Activated T-helper 2 cell treated with anti-CD3 and anti-CD28 coated beads, Interferon-gamma antibody, Interleukin-2, Interleukin-4, amounts not matched to agents 10 μg/mL and 5 μg/mL and 100 μg/mL, durations not matched to agents 14 hours and 24 hours and 36 hours (primary cell): ENCODE measurements around the gene AP3D1. TPM values are rescaled to one million over a fixed set of nuclear protein-coding genes. Genes with fewer than 3 reads are reported as not detected.
A peak's percentile ranks its signal among the peaks of the same experiment; 100 is the strongest.
"Not testable (repeated sequence)": the region's sequence is repeated elsewhere in the genome, so short reads cannot be mapped to it uniquely, and the experiment has no call there.

ENCODE experiments used
- DNase-seq: peaks from one replicate; pipeline ENCODE4 v3.0.0; 2021; ENCODE audit warnings: low spot score
- H3K27ac Mint-ChIP-seq: one replicate; pipeline ENCODE4 v1.8.0; 2021; ENCODE audit warnings: mixed read lengths
- H3K27me3 Mint-ChIP-seq: one replicate; pipeline ENCODE4 v1.8.0; 2021; ENCODE audit warnings: low read depth, mixed read lengths
- H3K36me3 Mint-ChIP-seq: one replicate; pipeline ENCODE4 v1.8.0; 2021; ENCODE audit warnings: low read depth, mixed read lengths
- H3K4me1 Mint-ChIP-seq: one replicate; pipeline ENCODE4 v1.8.0; 2021; ENCODE audit warnings: low read depth, mixed read lengths
- H3K4me3 Mint-ChIP-seq: one replicate; pipeline ENCODE4 v1.8.0; 2021; ENCODE audit warnings: low read depth, mild to moderate bottlenecking, moderate library complexity, mixed read lengths
- H3K9me3 Mint-ChIP-seq: one replicate; pipeline ENCODE4 v1.8.0; 2021; ENCODE audit warnings: mixed read lengths
- intact Hi-C: fragments of 100-400 bp; cut with micrococcal nuclease; formaldehyde crosslinking; loops from one replicate; pipeline ENCODE4 v1.15.1; 2023
- total RNA-seq: library from RNA; stranded (reverse); gene quantifications from 2 replicates; pipeline ENCODE4 v1.2.3, GENCODE V29; 2022

The AP3D1 gene
- total RNA-seq, 1 donor from 2014 or later, result 101 TPM

- DNase-seq, result no peak
- intact Hi-C loops, result no loop called here
- H3K27me3 Mint-ChIP-seq, result no peaks in the 10 kb centered on the region
- H3K9me3 Mint-ChIP-seq, result peaks cover 13% of the 10 kb centered on the region
- H3K27ac Mint-ChIP-seq, result no peak overlapping the region
- peaks cover 1% of the 10 kb centered on the region for H3K4me1 Mint-ChIP-seq
- peaks cover 48% of the 10 kb centered on the region for H3K36me3 Mint-ChIP-seq
- H3K4me3 Mint-ChIP-seq, result no peak overlapping the region
Observed at GRCh38 chr19:2100719-2101061, 50.7 kb downstream of the AP3D1 start.

GRCh38 chr19:2099937-2100718 lies 51.2 kb downstream of the AP3D1 start:
- Mint-ChIP-seq H3K36me3 (peaks cover 45% of the 10 kb centered on the region), H3K4me1 (peaks cover 1% of the 10 kb centered on the region), H3K4me3 (no peak overlapping the region), H3K9me3 (peaks cover 8% of the 10 kb centered on the region), H3K27ac (no peak overlapping the region), H3K27me3 (no peaks in the 10 kb centered on the region)
- intact Hi-C loops, result loop anchor here (5.0 kb wide), 3 partner anchors 38 to 203 kb away; no protein-coding TSS in a partner anchor
- no peak for DNase-seq

- no peak overlapping the region for H3K4me3 Mint-ChIP-seq
- peaks cover 42% of the 10 kb centered on the region for H3K36me3 Mint-ChIP-seq
- intact Hi-C loops, result loop anchor here (5.0 kb wide), 3 partner anchors 37 to 202 kb away; no protein-coding TSS in a partner anchor
- no peak overlapping the region for H3K27ac Mint-ChIP-seq
- peaks cover 7% of the 10 kb centered on the region for H3K4me1 Mint-ChIP-seq
- H3K27me3 Mint-ChIP-seq, result no peaks in the 10 kb centered on the region
- no peak for DNase-seq
- H3K9me3 Mint-ChIP-seq, result peaks cover under 1% of the 10 kb centered on the region
Observed at GRCh38 chr19:2099054-2099501, 52.3 kb downstream of the AP3D1 start.

GRCh38 chr19:2097886-2098327 lies 53.5 kb downstream of the AP3D1 start:
- Mint-ChIP-seq H3K9me3 (no peaks in the 10 kb centered on the region), H3K27me3 (no peaks in the 10 kb centered on the region), H3K4me1 (peaks cover 13% of the 10 kb centered on the region), H3K4me3 (peak overlapping the region; percentile 84), H3K27ac (no peak overlapping the region), H3K36me3 (peaks cover 40% of the 10 kb centered on the region)
- intact Hi-C loops, result loop anchor here (2.0 to 5.0 kb wide), 4 partner anchors 36 to 201 kb away; partner anchors contain the start of gene AP3D1
- DNase-seq, result no peak

GRCh38 chr19:2097203-2097885 lies 54.0 kb downstream of the AP3D1 start:
- intact Hi-C loops, result loop anchor here (2.0 to 5.0 kb wide), 4 partner anchors 35 to 200 kb away; partner anchors contain the start of gene AP3D1
- Mint-ChIP-seq H3K4me1 (peaks cover 15% of the 10 kb centered on the region), H3K27me3 (no peaks in the 10 kb centered on the region), H3K4me3 (peak overlapping the region; percentile 84), H3K27ac (peak overlapping the region; percentile 84), H3K9me3 (no peaks in the 10 kb centered on the region), H3K36me3 (peaks cover 44% of the 10 kb centered on the region)
- DNase-seq, result peak; percentile 36

GRCh38 chr19:2096480-2097202 lies 54.7 kb downstream of the AP3D1 start, which contains the start of gene IZUMO4:
Gene IZUMO4, plus strand, starts transcription at chr19:2096915. Its CDS starts 31 bp downstream, at chr19:2096946.
- H3K4me3 Mint-ChIP-seq, result peak within 1 kb of the TSS; percentile 97

GRCh38 chr19:2096034-2096479 lies 55.3 kb downstream of the AP3D1 start, which contains the start of gene MOB3A:
Gene MOB3A, minus strand, starts transcription at chr19:2096326. Its CDS starts 17,766 bp downstream, at chr19:2078560.
- intact Hi-C loops, result loop anchor here (1.0 to 5.0 kb wide), 5 partner anchors 11 to 199 kb away; partner anchors contain the start of gene AP3D1
- Mint-ChIP-seq H3K27ac (peak within 1 kb of the TSS; percentile 92), H3K27me3 (no peaks in the 10 kb centered on the region), H3K36me3 (peaks cover 44% of the 10 kb centered on the region), H3K9me3 (no peaks in the 10 kb centered on the region), H3K4me1 (peaks cover 16% of the 10 kb centered on the region), H3K4me3 (peak within 1 kb of the TSS; percentile 97)
- peak; percentile 89 for DNase-seq

More at GRCh38 chr19:2096480-2097202, 54.7 kb downstream of the AP3D1 start, which contains the start of gene IZUMO4:
- H3K36me3 Mint-ChIP-seq, result peaks cover 45% of the 10 kb centered on the region
- H3K9me3 Mint-ChIP-seq, result no peaks in the 10 kb centered on the region
- intact Hi-C loops, result loop anchor here (1.0 to 5.0 kb wide), 5 partner anchors 11 to 199 kb away; partner anchors contain the start of gene AP3D1
- peak within 1 kb of the TSS; percentile 84 for H3K27ac Mint-ChIP-seq
- peaks cover 15% of the 10 kb centered on the region for H3K4me1 Mint-ChIP-seq
- DNase-seq, result peak; percentile 98
- no peaks in the 10 kb centered on the region for H3K27me3 Mint-ChIP-seq

- H3K4me3 Mint-ChIP-seq, H3K27me3 Mint-ChIP-seq, DNase-seq, H3K9me3 Mint-ChIP-seq: not testable (repeated sequence)
- intact Hi-C loops, result loop anchor here (5.0 kb wide), 1 partner anchor 40 kb away; the partner anchor contains the start of gene MKNK2
- H3K36me3 Mint-ChIP-seq, result peaks cover 54% of the 10 kb centered on the region
- H3K27ac Mint-ChIP-seq, result peak overlapping the region; percentile 46
- H3K4me1 Mint-ChIP-seq, result peaks cover 53% of the 10 kb centered on the region
Observed at GRCh38 chr19:2091926-2092525, 59.3 kb downstream of the AP3D1 start.

- H3K4me3 Mint-ChIP-seq, result peak overlapping the region; percentile 75
- H3K4me1 Mint-ChIP-seq, result peaks cover 62% of the 10 kb centered on the region
- peaks cover 64% of the 10 kb centered on the region for H3K36me3 Mint-ChIP-seq
- peak overlapping the region; percentile 95 for H3K27ac Mint-ChIP-seq
- H3K27me3 Mint-ChIP-seq, result no peaks in the 10 kb centered on the region
- DNase-seq, result no peak
- intact Hi-C loops, result loop anchor here (5.0 kb wide), 3 partner anchors 37 to 148 kb away; partner anchors contain the start of genes BTBD2, MKNK2, PLEKHJ1 and SF3A2
- H3K9me3 Mint-ChIP-seq, result no peaks in the 10 kb centered on the region
Observed at GRCh38 chr19:2089727-2090053, 61.7 kb downstream of the AP3D1 start.

GRCh38 chr19:2089001-2089711 lies 62.2 kb downstream of the AP3D1 start:
- Mint-ChIP-seq H3K4me1 (peaks cover 57% of the 10 kb centered on the region), H3K27me3 (no peaks in the 10 kb centered on the region), H3K9me3 (no peaks in the 10 kb centered on the region), H3K36me3 (peaks cover 64% of the 10 kb centered on the region), H3K4me3 (peak overlapping the region; percentile 51), H3K27ac (peak overlapping the region; percentile 95)
- intact Hi-C loops, result loop anchor here (5.0 kb wide), 2 partner anchors 72 to 148 kb away; partner anchors contain the start of genes BTBD2, PLEKHJ1 and SF3A2
- DNase-seq, result no peak

- no peaks in the 10 kb centered on the region for H3K9me3 Mint-ChIP-seq
- intact Hi-C loops, result loop anchor here (5.0 kb wide), 2 partner anchors 70 to 150 kb away; partner anchors contain the start of genes BTBD2, PLEKHJ1 and SF3A2
- peak overlapping the region; percentile 57 for H3K4me3 Mint-ChIP-seq
- no peak for DNase-seq
- peaks cover 69% of the 10 kb centered on the region for H3K36me3 Mint-ChIP-seq
- no peaks in the 10 kb centered on the region for H3K27me3 Mint-ChIP-seq
- H3K27ac Mint-ChIP-seq, result peak overlapping the region; percentile 88
- H3K4me1 Mint-ChIP-seq, result peaks cover 52% of the 10 kb centered on the region
Observed at GRCh38 chr19:2087621-2088100, 63.7 kb downstream of the AP3D1 start.
